ENCODE measurements around the gene MTMR12. TPM values are rescaled to one million over a fixed set of nuclear protein-coding genes. Genes with fewer than 3 reads are reported as not detected.

The MTMR12 gene
- total and polyA plus RNA-seq, 2 of the 4 experiments (the other 2 are of a cell fraction) = 11.1 to 21.3 TPM

DNA sequence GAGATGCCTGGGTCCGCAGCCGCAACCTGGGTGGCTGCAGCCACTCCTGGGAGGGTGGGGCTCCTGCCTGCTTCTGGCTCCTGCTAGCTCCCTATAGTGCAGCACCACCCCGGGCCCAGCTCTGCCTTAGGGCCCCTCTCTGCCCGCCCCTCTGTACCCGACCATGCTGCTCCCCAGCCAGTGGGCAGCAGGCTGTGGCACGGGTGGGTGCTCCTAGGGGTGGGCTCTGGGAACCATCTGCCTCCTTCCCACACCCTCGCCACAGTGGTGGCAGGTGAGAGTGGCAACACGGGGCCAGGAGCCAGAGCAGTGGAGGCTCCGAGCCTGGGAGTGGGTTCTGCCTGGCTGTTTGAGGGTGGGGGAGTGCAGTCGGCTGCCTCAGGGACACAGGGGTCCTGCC lies 7.8 kb upstream of the MTMR12 start:
- Histone ChIP-seq H2AK9ac (replicated peaks; ENCODE audit: low read depth, low read length, poor library complexity) (no peak overlapping the region), H3K4me2 (ENCODE audit: low read depth, low read length) (no peak overlapping the region), H3K23ac (ENCODE audit: low read depth, low read length) (no peak overlapping the region), H3K14ac (replicated peaks; ENCODE audit: low read depth, low read length) (no peak overlapping the region), H3K27ac (ENCODE audit: insufficient read depth, low read length) (no peak overlapping the region), H3K4me1 (ENCODE audit: control insufficient read depth, insufficient read depth, low read length) (no peaks in the 10 kb centered on the region), H3K9ac (ENCODE audit: low read depth, low read length) (no peak overlapping the region), H4K8ac (ENCODE audit: low read depth in 2 of 2, low read length in 2 of 2) (no peak overlapping the region), H4K91ac (ENCODE audit: insufficient read depth, low read depth, low read length) (no peak overlapping the region), H4K20me1 (ENCODE audit: insufficient read depth, low read length) (no peaks in the 10 kb centered on the region), H3K4me3 (ENCODE audit: insufficient read depth, low read depth, low read length) (no peak overlapping the region), H2BK20ac (ENCODE audit: low read depth, low read length) (no peak overlapping the region), H2AFZ (replicated peaks; ENCODE audit: low read length, poor library complexity) (no peak overlapping the region), H3K9me1 (ENCODE audit: insufficient read depth, low read length) (no peaks in the 10 kb centered on the region), H3K18ac (ENCODE audit: low read depth, low read length) (no peak overlapping the region), H3K4ac (ENCODE audit: low read depth, low read length) (no peak overlapping the region), H3K9me3 (ENCODE audit: control insufficient read depth, insufficient read depth, low read length) (peaks cover 10% of the 10 kb centered on the region), H3K79me1 (ENCODE audit: low read depth in 1 of 2, low read length in 2 of 2) (no peaks in the 10 kb centered on the region), H4K5ac (ENCODE audit: low read depth, low read length) (no peak overlapping the region), H3K56ac (ENCODE audit: extremely low read depth, insufficient read depth, low read length) (no peak overlapping the region), H2BK15ac (ENCODE audit: low read depth, low read length) (no peak overlapping the region), H2BK5ac (ENCODE audit: low read depth, low read length, poor library complexity, severe bottlenecking) (no peak overlapping the region), H3K36me3 (ENCODE audit: control insufficient read depth, insufficient read depth, low read length) (no peaks in the 10 kb centered on the region), H2AK5ac (ENCODE audit: low read depth, low read length) (no peak overlapping the region), H2BK120ac (ENCODE audit: low read depth, low read length) (no peak overlapping the region), H3K27me3 (ENCODE audit: control insufficient read depth, insufficient read depth, low read length) (no peaks in the 10 kb centered on the region)
- BruUV-seq (replicated peaks) = no TSS peak
- CTCF ChIA-PET = no interaction called here
- in situ Hi-C loops (cut with MboI; ENCODE audit: low sequenced_read_pairs) (no loop called here), intact Hi-C loops (cut with micrococcal nuclease) (no loop called here), dilution Hi-C loops (cut with HindIII; ENCODE audit: low sequenced_read_pairs, unreplicated experiment) (no loop called here)
- DNase-seq = no peak
- POLR2A ChIA-PET (ENCODE audit: unreplicated experiment) = no interaction called here
- no peak for ATAC-seq (ENCODE audit: low read depth)
- 100% methylated on average over 2 of the region's 10 CpGs; no CpG with 5 or more reads in 1 of the 2 experiments for WGBS, 2 experiments (ENCODE audit: extremely low coverage in 2 of 2, insufficient read length in 1 of 2)
- TF ChIP-seq MXI1 (IDR thresholded peaks at IDR 0.05; ENCODE audit: borderline replicate concordance, low read depth, low read length) = no peak
- TF ChIP-seq CHD1 (IDR thresholded peaks at IDR 0.05; ENCODE audit: low read depth, low read length) = no peak
- TF ChIP-seq, protein P1, sequence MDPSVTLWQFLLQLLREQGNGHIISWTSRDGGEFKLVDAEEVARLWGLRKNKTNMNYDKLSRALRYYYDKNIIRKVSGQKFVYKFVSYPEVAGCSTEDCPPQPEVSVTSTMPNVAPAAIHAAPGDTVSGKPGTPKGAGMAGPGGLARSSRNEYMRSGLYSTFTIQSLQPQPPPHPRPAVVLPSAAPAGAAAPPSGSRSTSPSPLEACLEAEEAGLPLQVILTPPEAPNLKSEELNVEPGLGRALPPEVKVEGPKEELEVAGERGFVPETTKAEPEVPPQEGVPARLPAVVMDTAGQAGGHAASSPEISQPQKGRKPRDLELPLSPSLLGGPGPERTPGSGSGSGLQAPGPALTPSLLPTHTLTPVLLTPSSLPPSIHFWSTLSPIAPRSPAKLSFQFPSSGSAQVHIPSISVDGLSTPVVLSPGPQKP (IDR thresholded peaks at IDR 0.05; ENCODE audit: borderline replicate concordance, low read depth, low read length) = no peak
- no peak for TF ChIP-seq POLR2A (IDR thresholded peaks at IDR 0.05; ENCODE audit: low read depth, low read length)
- no peak for TF ChIP-seq RCOR1 (IDR thresholded peaks at IDR 0.05; ENCODE audit: insufficient replicate concordance, low read length)
- TF ChIP-seq BHLHE40 (IDR thresholded peaks at IDR 0.05; ENCODE audit: low read depth, low read length) = no peak
- TF ChIP-seq CEBPB (IDR thresholded peaks at IDR 0.05; ENCODE audit: low read depth, low read length) = no peak
- no peak for TF ChIP-seq RFX5 (IDR thresholded peaks at IDR 0.05; ENCODE audit: low read depth, low read length)
- TF ChIP-seq, protein P2, sequence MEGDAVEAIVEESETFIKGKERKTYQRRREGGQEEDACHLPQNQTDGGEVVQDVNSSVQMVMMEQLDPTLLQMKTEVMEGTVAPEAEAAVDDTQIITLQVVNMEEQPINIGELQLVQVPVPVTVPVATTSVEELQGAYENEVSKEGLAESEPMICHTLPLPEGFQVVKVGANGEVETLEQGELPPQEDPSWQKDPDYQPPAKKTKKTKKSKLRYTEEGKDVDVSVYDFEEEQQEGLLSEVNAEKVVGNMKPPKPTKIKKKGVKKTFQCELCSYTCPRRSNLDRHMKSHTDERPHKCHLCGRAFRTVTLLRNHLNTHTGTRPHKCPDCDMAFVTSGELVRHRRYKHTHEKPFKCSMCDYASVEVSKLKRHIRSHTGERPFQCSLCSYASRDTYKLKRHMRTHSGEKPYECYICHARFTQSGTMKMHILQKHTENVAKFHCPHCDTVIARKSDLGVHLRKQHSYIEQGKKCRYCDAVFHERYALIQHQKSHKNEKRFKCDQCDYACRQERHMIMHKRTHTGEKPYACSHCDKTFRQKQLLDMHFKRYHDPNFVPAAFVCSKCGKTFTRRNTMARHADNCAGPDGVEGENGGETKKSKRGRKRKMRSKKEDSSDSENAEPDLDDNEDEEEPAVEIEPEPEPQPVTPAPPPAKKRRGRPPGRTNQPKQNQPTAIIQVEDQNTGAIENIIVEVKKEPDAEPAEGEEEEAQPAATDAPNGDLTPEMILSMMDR (conservative IDR thresholded peaks at IDR 0.05; ENCODE audit: low read depth, low read length) = no peak
- TF ChIP-seq RAD21 (IDR thresholded peaks at IDR 0.05; ENCODE audit: low read length) = no peak
- TF ChIP-seq FOS (IDR thresholded peaks at IDR 0.05; ENCODE audit: low read depth, low read length) = no peak
- TF ChIP-seq SMC3 (IDR thresholded peaks at IDR 0.05; ENCODE audit: low read depth, low read length) = no peak

Data from IMR-90 (cell line).